HG02973 (cell line): ENCODE results near the gene SIT1.
"Not testable (repeated sequence)": the region's sequence is repeated elsewhere in the genome, so short reads cannot be mapped to it uniquely, and the experiment has no call there.

Experiments used
- ATAC-seq: cut with Tn5 transposase; IDR thresholded peaks from one replicate; pipeline ENCODE4 v1.9.1; 2021; ENCODE audit warnings: moderate library complexity; ENCODE audit not compliant: unreplicated experiment

SIT1 gene

GRCh38 chr9:35661756-35662350 is 11.1 kb upstream of the SIT1 start:
- ATAC-seq = no peak

DNA sequence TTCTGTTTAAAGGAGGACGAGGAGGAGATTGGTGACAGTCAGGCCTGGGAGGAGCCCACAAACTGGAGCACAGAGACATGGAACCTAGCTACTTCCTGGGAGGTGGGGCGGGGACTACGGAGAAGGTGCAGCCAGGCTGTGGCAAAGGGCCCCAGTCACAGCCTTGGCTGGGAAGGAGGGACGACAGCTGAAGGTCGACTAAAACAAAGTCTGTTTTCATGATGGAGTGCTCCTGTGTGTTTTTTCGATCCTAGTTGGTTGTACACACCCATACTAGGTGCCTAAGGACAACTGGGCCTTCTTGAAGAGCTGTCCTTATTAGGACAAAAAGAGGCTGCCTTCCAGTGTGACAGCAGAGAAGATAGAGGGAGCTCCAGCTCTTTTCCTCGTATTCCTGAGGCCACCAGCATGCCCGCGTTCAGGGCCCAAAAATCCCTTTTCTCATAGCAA is 10.3 kb upstream of the SIT1 start:
- no peak for ATAC-seq

- ATAC-seq = no peak
Observed at GRCh38 chr9:35659340-35659739, 8.6 kb upstream of the SIT1 start.

GRCh38 chr9:35658968-35659220 is 8.2 kb upstream of the SIT1 start:
- no peak for ATAC-seq

DNA sequence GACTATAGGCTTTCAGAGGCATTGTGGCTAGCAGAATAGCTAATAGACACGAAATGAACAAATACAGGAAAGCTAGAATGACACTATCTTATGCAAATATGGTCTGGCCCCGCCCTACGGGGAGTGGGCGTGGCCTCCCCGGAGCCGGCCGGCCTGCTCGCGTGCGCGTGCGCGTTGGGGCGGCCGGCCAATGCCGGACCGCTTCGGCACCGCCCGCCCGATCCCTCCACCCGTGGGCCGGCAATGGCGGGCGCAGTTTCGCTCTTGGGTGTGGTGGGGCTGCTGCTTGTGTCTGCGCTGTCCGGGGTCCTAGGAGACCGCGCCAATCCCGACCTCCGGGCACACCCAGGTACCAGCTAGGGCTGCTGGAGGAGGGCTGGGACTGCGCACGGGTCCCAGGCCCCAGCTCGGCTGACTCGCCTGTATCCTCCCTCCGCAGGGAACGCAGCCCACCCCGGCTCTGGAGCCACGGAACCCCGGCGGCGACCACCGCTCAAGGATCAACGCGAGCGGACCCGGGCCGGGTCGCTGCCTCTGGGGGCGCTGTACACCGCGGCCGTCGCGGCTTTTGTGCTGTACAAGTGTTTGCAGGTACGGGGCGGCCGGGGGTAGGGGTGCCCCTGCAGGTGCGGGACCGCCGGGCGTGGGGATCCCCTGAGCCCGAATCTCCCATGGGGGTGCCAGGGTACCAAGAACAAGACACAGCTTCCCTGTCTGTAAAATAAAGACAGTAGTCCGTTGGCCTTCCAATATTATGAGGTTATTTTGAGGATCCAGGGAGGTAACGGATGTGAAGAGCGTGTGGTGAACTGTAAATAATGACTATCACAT is 7.6 kb upstream of the SIT1 start, which contains the start of gene CCDC107:
CCDC107 (plus strand) TSS at position 156 of the 831 bp plus-strand sequence; CDS start at position 244, 88 bp downstream.
- peak; percentile 54 for ATAC-seq

GRCh38 chr9:35657546-35658136 is 6.9 kb upstream of the SIT1 start, which contains the start of gene RMRP:
RMRP (minus strand) TSS chr9:35658019.
- peak; percentile 79 for ATAC-seq

GRCh38 chr9:35656831-35657545 is 6.3 kb upstream of the SIT1 start:
- ATAC-seq = no peak

- ATAC-seq = no peak
Observed at GRCh38 chr9:35656348-35656747, 5.6 kb upstream of the SIT1 start.

DNA sequence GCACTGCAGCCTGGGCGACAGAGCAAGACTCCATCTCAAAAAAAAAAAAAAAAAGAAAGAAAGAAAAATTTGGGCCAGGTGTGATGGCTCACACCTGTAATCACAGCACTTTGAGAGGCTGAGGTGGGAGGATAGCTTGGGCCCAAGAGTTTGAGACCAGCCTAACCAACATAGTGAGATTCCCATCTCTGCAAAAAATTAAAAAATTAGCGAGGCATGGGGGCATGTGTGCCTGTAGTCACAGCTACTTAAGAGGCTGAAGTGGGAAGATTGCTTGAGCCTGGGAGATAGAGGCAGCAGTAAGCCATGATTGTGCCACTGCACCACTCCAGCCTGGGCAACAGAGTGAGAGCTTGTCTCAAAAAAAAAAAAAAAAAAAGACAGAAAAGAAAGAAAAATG is 2.9 kb upstream of the SIT1 start:
- no peak for ATAC-seq

DNA sequence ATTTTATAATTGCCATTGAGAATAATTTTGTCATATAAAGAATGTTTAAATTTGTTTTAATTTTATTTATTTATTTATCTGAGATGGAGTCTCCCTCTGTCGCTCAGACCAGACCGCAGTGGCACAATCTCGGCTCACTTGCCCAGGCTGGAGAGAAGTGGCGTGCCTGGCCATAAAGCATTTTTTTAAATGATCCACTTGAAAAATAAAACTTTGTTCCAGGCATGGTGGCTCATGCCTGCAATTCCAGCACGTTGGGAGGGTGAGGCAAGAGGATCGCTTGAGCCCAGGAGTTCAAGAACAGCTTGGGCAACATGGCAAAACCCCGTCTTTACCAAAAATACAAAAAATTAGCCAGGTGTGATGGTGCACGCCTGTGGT is 2.1 kb upstream of the SIT1 start:
- ATAC-seq = no peak

DNA sequence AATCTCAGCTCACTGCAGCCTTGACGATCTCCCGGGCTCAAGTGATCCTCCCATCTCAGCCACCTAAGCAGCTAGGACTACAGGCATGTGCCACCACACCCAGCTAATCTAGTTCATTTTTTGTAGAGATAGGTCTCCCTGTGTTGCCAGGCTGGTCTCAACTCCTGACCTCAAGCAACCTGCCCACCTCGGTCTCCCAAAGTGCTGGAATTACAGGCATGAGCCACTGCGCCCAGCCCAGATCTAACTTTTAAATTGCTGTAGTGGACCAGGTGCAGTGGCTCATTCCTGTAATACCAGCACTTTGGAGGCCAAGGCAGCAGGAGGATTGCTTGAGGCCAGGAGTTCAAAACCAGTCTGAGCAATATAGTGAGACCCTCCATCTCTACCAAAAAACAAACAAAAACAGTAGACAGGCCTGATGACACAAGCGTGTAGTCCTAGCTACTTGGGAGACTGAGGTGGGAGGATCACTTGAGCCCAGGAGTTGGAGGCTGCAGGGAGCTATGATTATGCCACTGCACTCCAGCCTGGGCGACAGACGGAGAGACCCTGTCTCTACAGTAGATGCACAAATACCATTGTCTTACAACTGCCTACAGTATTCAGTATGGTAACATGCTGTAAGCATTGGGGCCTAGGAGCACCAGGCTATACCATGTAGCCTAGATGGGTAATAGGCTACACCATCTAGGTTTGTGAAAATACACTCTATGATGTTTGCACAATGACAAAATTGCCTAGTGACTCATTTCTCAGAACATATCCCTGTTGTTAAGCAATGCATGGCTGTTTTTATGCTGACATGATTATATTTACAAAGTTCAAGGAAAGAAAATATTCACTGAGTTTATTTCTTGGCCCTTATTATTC is 1.5 kb upstream of the SIT1 start:
- ATAC-seq = no peak

DNA sequence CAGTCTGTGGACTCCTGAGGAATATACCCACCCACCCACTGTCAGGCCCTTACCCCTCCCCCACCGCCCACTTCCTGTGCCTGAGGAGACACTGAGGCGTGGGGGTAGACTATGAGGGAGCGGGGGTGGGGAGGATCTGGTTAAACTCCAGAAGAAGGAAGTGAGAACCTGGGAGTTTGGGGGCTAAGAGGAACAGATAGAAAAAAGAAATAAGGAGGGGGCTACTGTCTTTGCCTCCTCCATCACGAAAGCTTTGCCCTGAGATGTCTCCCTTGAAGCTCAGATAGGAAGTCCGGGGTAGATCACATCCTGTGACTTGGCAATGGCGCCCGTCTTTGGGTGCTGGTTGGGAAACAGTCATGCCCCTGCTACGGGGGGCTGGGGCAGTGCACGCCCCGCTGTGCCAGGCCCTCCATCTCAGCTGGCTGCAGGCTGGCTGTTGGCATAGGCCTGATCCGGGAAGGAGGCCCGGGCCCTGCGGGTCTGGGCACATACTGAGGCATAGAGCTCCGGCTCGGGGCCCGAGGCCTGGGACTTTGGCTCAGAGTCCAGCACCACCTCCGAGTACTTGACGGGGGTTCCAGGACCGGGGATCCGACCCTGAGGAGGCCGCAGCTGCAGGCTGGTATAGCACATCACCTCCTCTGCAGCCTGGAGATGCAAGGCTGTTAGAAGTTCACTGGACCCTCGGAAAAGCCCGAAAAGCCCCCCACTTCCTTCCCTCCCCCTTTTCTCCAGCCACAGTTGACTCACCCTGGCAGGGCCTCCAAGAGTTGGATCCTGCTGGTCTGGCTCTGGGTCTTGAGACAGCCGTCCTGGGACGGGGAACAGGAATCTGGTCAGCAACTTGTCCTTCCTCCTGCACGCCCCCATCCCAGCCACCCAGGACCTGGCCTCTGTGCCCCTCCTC is 1.0 kb downstream of the SIT1 start:
- ATAC-seq = no peak

- ATAC-seq = peak; percentile 87
Observed at GRCh38 chr9:35646533-35647265, 4.0 kb downstream of the SIT1 start.

DNA sequence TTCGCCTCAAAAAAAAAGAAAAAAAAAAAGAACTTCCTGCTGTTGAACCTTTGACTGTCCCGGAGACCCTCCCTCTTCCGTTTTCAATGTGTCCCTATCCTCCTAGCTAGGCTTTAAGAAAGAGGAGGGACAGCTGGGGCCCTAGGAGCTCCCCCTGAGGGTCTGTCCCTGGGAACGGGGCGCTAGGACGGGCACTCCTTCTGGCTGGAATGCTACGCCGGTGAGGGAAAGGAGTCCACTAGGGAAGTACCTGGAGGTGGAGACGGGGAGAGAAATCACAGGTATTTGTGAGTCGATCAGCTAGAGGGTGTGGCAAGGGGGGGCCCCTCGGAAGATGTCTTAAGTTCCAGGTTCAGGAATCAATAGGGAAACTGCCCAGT is 4.6 kb downstream of the SIT1 start:
- no peak for ATAC-seq

DNA sequence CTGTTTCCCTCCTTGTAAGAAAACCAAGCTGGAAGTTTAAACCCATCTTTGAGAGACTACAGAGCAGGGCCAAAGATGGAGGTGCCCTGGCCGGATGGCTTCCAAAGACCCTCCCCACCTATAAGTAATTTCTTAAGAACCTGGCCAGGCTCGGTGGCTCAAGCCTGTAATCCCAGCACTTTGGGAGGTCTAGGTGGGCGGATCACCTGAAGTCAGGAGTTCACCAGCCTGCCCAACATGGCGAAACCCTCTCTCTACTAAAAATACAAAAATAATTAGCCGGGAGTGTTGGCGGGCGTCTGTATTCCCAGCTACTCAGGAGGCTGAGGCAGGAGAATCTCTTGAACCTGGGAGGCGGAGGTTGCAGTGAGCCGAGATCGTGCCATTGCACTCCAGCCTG is 5.0 kb downstream of the SIT1 start:
- ATAC-seq = not testable (repeated sequence)

- ATAC-seq = no peak
Observed at GRCh38 chr9:35643046-35643445, 7.7 kb downstream of the SIT1 start.

- not testable (repeated sequence) for ATAC-seq
Observed at GRCh38 chr9:35641478-35641877, 9.3 kb downstream of the SIT1 start.

GRCh38 chr9:35640431-35640830 is 10.3 kb downstream of the SIT1 start:
- not testable (repeated sequence) for ATAC-seq

- ATAC-seq = no peak
Observed at GRCh38 chr9:35639631-35640030, 11.1 kb downstream of the SIT1 start.
